ENCODE measurements around the gene CGNL1.

The CGNL1 gene

GRCh38 chr15:57592426-57592825 lies 216.1 kb downstream of the CGNL1 start:
- no peak for TF ChIP-seq CTCF (conservative IDR thresholded peaks at IDR 0.05)
- H3K27ac ChIP-seq, result peak overlapping the region; percentile 60; the same call in 1 of the 2 replicates

- H3K27ac ChIP-seq, result no peak overlapping the region
Observed at GRCh38 chr15:57592836-57593420, 216.6 kb downstream of the CGNL1 start.

GRCh38 chr15:57594479-57594878 lies 218.2 kb downstream of the CGNL1 start:
- no peak overlapping the region for H3K27ac ChIP-seq
- TF ChIP-seq CTCF (conservative IDR thresholded peaks at IDR 0.05), result no peak

More at GRCh38 chr15:57592836-57593420, 216.6 kb downstream of the CGNL1 start:
- no peak for TF ChIP-seq CTCF (conservative IDR thresholded peaks at IDR 0.05)

GRCh38 chr15:57595011-57595866 lies 218.9 kb downstream of the CGNL1 start:
- TF ChIP-seq CTCF (conservative IDR thresholded peaks at IDR 0.05), result no peak
- no peak overlapping the region for H3K27ac ChIP-seq

- TF ChIP-seq CTCF (conservative IDR thresholded peaks at IDR 0.05), result no peak
- H3K27ac ChIP-seq, result no peak overlapping the region
Observed at GRCh38 chr15:57596301-57596855, 220.1 kb downstream of the CGNL1 start.

GRCh38 chr15:57596978-57597377 lies 220.7 kb downstream of the CGNL1 start:
- H3K27ac ChIP-seq, result no peak overlapping the region
- TF ChIP-seq CTCF (conservative IDR thresholded peaks at IDR 0.05), result no peak

GRCh38 chr15:57597431-57597830 lies 221.1 kb downstream of the CGNL1 start:
- no peak overlapping the region for H3K27ac ChIP-seq
- no peak for TF ChIP-seq CTCF (conservative IDR thresholded peaks at IDR 0.05)
